SKM-1 treated with dmso at 0.1 percent for 144 hours (cell line): ENCODE measurements around the gene MEIS1.

Experiments used
- DNase-seq: peaks from one replicate; lab custom pipeline; 2025; ENCODE audit not compliant: unreplicated experiment; lab: John Stamatoyannopoulos, UW

MEIS1 gene

DNA sequence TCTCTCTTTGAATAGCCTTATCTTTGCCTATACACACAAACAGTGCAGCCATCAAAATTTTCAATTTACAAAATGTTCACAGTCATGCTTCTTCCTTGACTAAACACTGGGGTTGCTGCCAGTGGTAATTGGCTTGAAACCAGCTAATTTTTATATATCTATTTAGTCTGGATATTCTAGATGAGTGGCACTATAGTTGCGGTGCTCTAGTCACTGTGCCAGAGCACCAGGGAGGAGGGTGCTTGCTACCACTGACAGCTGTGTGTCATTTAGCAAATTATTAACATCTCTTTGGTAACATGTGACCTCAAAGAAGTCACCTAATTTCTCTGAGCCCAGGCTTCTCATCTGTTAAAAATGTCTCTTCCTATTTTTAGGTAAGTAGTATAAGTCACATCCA is 130.4 kb downstream of the MEIS1 start:
- no peak for DNase-seq

DNA sequence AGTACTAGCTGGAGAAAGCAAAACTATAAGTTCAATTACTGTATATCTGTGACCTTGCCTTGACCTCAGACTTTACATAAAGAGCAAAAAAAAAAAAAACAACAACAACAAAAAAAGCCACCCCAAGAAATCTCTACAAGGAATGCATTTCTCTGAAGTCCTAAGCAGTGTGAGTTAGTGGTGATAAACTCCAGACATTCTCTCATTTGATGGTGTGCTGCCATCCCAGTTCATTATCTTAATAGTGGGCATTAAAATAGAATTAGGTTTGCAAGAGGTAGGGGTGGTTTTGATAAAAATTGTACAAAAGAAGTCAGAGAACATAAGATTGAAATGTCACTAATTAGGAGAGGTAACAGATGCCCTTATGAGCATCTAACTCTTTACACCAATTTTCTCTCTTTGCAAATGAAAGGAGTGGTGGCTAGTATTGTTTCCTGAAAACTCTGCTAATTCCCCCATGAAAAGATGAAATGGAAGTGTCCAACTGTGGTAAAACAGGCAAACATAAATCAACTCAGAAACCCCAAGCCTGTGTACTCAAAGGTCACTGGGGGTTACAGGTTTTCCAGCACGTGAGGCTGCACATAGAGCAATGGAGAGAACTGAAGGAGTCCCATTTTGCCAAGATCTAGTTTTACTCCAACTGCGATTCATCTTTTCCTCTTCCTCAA is 131.9 kb downstream of the MEIS1 start:
- no peak for DNase-seq

DNA sequence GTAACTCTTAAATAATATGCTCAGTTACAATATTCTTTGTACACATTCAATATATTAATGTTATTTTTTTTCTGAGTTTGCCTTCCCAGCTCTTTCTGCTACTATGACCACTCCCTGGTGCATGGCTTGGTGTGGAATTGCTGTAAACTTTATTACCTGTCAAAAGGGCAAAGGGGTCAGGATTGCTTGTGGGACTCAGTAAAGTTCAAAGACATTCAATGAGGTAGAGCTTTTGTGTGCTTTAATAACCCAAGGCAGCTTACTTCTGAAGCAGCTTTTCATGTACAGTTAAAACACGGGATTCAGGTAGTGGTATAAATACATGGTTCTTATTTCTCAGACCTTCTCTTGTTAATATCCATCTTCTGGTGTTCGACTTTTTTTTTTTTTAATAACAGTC is 132.8 kb downstream of the MEIS1 start:
- DNase-seq, result no peak

DNA sequence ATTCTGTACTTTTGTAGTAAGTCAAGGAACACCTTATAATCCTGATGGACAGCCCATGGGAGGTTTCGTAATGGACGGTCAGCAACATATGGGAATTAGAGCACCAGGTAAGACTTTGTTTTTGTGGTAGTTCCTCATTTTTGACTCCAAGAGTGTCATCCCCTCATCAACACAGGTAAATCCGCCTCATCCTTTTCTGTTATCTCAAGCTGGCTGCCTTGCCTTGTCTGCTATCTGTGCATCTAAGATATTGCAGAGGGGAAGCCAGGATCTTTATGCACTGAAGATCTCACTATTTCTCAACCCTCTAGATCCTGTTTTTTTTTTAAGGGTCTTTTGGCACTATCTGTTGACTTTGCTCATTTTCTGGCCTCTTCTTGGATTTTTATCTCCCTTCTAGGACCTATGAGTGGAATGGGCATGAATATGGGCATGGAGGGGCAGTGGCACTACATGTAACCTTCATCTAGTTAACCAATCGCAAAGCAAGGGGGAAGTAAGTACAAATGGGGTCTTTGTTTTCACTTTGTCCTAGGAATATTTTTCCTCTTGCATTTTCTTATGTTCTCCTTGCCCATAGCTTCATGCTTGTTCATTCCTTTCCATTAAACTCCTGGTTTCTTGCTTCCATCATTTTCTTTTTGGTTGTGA is 133.8 kb downstream of the MEIS1 start:
- DNase-seq, result no peak

DNA sequence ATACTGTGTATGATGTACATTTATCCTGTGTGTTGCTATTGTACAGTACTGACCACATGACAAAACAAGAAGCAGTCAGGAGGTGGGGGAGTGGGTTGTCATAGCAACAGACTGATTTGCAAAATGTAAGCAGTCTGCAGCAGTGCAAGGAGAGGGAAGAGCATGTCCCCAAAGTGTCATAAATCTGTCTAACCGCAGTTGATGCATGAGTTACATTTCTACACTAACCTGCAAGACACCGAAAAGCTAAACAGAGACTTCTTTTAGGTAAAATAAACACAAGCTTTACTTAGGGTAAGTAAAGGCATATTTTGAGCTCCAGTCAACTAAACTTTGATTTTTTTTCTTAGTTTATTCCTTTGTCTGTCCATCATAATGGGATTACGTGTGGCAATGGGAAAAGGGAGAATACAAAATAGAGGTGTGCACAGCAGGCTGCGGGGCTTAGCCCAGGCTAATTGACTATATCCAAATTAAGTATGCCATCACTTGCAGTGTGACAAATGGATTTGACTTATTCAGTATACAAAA is 134.5 kb downstream of the MEIS1 start:
- no peak for DNase-seq

DNA sequence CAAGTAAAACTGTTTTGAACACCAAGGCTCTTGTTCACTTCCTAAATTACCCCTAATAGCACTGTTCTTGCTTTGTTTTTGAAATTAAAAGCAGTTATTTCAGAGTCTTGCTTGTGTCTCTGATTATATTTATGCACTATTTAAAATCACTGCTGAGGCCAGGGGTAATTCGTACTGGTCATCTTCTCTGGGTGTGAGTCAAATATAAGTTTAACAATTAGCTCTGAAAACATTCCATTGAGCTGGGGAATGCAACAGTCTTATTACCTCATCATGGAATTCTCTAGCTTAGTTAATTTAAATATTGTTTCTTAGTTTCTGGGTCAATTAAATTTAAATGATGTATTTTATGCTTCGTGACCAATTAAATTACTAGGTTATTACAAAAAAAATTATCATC is 135.0 kb downstream of the MEIS1 start:
- DNase-seq, result no peak

DNA sequence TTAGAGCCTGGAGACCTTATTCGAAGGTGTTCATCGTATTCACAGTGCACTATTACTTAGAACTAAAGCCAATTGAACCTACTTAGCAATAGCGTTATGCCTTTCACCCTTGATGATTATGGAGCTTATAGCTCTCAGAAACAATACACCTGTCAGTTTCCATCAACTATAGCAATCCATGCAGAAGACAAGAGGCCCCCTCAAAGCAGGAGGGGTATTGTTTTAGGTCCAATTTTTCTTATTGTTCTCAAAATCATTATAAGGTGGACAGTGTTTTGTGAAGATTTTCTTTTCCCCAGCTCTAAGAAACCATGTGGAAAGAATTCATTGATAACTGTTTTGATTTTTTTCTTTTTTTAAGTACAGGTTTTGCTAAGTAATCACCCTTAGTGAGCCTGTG is 135.5 kb downstream of the MEIS1 start:
- no peak for DNase-seq

DNA sequence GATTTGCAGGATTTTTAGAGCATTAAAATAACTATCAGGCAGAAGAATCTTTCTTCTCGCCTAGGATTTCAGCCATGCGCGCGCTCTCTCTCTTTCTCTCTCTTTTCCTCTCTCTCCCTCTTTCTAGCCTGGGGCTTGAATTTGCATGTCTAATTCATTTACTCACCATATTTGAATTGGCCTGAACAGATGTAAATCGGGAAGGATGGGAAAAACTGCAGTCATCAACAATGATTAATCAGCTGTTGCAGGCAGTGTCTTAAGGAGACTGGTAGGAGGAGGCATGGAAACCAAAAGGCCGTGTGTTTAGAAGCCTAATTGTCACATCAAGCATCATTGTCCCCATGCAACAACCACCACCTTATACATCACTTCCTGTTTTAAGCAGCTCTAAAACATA is 137.0 kb downstream of the MEIS1 start:
- no peak for DNase-seq

DNA sequence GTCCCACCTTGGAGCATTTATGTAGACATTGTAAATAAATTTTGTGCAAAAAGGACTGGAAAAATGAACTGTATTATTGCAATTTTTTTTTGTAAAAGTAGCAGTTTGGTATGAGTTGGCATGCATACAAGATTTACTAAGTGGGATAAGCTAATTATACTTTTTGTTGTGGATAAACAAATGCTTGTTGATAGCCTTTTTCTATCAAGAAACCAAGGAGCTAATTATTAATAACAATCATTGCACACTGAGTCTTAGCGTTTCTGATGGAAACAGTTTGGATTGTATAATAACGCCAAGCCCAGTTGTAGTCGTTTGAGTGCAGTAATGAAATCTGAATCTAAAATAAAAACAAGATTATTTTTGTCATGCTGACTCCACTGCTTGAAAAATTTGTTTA is 137.5 kb downstream of the MEIS1 start:
- no peak for DNase-seq

DNA sequence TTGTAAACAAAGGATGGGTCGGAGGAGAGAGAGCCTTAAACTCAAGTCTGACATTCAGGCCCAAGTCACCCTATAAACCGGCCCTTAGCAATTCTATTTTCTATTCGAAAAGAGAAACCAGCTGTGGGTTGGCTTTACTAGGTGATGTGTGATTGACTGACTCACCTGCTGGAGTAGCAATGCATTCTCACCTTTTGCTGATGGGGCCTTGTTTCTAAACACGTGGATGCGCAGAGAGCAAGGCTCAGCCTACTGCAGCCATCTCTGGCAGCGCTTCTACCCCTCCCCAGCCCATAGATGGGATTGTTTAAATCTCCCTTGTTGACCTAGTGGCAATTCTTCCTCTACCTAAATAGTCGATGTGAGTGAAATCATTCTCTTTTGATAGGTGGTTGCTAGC is 138.5 kb downstream of the MEIS1 start:
- DNase-seq, result no peak

DNA sequence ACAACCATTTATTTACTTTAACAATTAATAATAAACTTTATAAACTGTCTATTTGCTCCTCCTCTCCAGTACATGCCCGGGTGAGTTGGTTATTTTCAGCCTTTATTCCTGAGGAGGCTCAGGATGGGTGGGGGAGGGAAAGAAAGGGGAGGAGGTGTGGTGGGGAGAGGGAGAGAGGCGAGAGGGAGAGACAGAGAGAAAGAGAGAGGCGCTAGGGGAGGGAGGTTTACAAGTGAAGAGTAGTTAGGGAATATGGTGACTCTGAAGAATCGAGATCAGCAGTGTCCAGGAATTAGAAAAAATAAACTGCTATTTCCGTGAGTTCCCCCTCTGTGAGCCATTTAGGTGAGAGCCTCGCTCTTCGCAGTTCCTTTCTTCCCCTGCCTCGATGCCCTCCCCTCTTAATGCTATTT is 138.9 kb downstream of the MEIS1 start:
- no peak for DNase-seq

DNA sequence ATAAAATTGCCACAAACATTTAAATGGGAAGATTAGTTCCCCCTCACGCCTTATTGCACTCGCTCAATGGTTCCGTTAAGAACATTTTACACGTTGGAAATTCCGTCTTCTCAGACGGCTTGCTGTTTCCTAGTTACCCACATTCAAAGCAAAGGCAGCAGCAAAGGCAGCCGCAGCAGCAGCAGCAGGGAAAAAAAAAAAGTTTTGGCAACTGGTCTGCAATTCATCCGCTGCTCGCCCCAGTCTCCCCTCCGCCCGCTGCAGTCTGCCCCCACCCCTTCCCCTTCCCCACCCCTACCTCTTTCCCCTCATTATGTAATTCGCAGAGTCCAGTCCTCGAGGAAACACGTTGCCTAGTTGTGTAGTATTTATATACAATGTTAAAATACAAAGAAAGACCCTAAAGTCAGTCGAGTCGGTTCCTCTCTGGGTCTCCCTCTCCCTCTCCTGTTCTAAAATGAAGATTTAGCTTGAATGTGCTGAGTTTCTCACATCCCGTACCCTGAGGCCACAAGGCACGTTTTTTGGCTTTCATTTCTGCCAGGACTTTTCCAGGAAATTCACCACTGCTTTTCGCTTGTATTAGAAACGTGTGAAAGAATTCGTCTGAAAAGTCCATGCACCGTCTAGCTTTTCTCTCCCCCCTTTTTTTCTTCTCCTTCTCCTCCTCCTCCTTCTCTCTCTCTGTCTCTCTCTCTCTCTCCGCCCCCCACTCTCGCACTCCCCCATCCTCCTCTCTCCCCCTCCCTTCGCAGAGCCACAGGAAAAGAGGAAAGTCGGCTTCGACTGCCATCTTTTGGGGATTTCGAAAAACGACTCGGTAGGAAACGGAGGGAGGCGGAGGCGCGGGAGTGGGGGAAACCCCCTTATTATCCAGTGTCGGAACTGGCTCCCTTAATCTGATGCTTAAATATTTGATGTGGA is 140.0 kb downstream of the MEIS1 start:
- DNase-seq, result no peak

DNA sequence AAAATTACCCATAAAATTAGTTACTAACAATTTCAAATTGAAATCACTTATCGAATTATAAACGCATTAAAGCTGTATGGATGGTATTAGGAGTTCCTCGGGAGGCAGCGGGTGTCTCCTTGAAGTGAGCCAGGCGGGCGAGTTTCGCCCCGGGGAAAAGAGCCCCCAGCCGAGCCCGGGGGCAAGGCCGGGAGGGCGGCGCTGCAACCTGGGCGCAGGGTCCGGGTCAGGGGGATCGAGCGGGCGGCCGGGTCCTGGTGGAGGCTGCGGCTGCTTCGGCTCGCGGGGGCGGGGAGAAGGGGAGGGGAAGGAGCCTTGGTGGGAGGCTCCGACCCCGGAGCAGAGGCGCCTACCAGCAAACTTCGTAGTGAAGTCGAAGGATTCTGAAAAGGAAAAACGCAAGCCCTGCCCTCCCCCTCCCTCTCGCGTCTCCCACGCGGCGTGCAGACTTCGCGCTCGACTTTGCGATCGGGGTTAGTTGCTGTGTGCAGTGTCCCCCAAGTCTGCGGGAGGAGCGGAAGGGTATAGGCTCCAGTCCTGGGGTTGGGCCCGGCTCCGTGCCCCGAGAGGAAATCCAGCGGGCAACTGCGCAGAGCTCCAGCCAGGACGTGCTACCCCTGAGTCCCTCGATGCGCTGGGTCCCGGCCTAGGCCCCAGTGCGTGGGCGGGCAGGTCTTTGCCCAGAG is 140.8 kb downstream of the MEIS1 start:
- DNase-seq, result no peak

DNA sequence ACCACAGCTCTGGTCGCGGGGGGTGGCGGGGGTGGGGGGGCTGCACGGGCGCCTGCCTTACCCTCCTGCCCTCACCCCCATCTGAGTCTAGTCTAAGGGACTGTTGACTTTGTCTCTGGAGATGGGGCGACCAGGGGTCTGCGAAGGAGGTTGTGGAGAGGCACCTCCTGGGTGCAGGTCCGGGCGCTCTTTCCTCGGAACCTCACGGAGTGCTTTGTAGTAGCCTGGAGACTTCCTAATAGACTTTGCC is 141.3 kb downstream of the MEIS1 start:
- no peak for DNase-seq

DNA sequence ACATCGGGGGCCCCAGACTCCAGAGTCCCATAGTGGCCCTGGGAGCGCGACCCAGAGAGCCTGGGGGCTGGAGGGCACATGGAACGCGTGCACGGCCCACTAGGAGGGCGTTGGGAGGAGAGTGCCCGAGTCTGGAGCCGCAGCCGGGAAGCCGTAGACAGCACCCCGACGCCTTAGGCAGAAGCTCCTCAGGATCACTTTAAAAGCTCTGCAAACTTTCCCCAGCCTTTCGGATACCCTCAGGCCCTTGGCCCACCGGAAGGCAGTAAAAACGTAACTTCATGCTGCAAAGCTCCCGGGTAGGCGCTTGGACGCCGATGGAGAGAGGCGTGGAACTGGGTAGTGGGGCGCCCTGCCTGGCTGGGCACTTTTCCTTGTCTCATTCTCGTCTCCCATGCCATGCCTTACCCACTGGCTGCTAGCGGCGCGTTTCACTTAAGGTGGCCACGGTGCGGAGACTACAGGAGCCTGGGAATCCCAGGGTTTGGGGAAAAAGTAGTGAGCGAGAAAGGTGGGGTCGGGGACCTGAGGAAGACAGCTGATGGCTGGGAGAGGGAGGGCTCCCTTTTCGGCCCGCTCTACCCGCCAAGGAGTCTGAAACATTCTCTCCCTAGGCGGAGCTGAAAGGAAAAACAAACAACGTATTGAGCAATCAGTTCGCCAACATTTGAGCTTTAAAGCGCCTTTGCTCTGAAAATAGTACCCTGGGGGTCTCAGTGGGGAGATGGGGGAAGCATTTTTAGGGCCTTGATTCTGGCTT is 141.8 kb downstream of the MEIS1 start:
- no peak for DNase-seq

DNA sequence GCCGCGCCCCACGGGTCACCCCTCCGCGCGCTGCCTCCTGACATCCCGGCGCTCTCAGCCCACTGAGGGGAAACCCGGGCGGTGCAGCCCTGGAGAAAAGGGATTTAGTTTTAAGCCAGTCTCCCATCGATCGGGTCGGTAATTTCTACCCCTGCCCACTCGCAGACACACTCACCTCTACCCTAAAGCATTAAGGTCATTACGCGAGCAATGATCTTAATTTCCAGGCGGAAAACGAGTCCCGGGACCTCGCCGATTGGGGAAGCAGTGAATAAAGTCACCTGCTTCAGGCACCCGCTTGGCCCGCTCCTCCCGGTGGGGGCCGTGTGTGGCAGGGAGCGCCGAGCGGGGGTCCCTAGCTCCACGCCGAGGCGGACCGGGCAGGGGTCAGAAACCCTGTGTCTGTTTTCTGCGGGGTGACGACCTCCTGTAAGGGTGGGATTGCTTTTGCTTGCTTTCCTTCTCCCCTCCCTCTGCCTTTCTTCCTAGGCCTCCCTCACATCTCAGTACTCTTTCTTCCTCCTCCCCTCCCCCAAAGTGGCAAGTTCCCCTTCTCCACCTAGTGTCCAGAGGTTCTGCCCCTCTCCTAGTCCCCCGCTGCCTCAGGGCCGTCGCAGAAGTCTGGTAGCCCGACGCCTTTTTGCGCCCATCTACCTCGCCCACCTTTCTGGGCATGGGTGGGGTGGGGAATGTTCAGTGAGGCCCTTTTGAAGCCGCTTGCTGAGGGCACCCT is 142.6 kb downstream of the MEIS1 start:
- DNase-seq, result no peak

DNA sequence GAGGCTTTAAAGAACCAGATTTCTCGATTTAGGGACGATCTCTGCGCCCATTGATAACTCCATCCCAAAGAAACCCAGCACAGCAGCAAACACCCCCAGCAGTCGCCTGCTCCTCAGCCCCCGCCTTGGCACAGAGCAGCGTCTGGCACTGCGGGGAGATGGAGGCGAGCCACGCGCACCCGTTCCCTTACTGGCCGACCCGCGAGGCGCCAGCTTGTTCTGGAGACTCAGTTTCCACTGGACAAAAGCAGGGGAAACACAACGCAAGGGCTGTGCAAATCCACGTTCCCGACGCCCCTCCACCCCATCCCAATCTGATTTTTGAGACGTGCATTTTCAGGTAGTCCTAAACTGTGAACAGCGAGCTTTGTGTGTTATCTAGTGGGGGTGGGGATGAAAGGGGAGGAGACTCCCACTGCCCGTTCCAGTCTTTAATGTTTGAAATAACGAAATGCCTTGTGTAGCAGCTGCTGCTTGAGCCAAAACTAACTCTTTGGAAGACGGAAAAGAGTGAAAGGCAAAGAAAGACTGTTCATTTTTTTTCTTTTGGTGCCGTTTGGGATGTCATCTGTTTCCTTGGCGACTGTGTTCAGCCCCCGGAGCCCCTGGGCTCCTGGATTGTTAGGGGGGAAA is 143.2 kb downstream of the MEIS1 start:
- no peak for DNase-seq

DNA sequence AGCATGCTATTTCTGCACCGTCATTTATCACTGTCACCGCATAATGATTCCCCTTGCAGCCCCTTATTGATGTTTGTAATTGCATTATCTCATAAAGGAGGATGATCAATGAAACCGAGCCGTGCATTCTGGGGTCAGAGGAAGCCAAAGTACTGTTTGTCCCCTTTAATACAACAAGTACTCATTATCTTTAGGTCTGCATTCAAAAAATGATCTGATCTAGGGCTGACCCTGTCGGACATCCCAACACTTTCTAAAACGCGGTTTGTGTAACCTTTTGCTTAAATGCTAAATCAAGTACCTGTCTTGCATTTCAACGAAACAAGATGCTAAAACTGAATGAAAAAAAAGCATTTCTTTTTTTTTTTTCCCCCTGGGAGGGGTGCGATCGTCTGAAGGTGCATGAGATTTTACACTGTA is 143.8 kb downstream of the MEIS1 start:
- no peak for DNase-seq
